ENCODE data around the gene ACSM6. TPM values are rescaled to one million over a fixed set of nuclear protein-coding genes. Genes with fewer than 3 reads are reported as not detected.
"Not testable (repeated sequence)": the region's sequence is repeated elsewhere in the genome, so short reads cannot be mapped to it uniquely, and the experiment has no call there.

The ACSM6 gene
- total and polyA plus RNA-seq, 2 donors (not counting 1 experiment from before 2014, with no cell fraction given), result not detected

DNA sequence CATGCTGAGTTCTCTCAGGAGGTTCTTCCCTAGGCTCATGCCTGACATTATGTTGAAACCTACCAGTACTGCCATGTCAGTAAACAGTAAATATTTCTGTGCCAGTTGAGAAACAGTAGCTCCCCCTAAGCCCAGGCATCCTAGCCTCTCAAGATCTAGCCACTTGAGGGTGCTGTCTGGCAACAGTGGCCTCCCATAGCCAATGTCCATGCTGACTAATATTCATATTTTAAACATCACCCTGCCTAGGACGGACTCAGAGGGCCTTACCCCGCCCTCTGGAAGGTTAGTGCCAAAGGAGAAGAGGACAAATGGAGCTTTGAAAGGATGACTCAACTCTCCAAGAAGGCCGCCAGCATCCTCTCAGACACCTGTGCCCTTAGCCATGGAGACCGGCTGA, 7.7 kb downstream of the ACSM6 start:
- H2AFZ ChIP-seq (ENCODE audit: low read length), result no peak overlapping the region
- DNase-seq (ENCODE audit: low read depth in 2 of 2), result peak; percentile 34 to 56
- no peak overlapping the region for H3K4me2 ChIP-seq (ENCODE audit: extremely low read depth, insufficient read depth, low read length)
- no peaks in the 10 kb centered on the region for H3K4me1 ChIP-seq (ENCODE audit: control insufficient read depth, extremely low read depth, insufficient read depth, low read length)
- TF ChIP-seq EZH2 (IDR thresholded peaks at IDR 0.05; ENCODE audit: low read length, missing control alignments), result no peak
- TF ChIP-seq, protein P1, sequence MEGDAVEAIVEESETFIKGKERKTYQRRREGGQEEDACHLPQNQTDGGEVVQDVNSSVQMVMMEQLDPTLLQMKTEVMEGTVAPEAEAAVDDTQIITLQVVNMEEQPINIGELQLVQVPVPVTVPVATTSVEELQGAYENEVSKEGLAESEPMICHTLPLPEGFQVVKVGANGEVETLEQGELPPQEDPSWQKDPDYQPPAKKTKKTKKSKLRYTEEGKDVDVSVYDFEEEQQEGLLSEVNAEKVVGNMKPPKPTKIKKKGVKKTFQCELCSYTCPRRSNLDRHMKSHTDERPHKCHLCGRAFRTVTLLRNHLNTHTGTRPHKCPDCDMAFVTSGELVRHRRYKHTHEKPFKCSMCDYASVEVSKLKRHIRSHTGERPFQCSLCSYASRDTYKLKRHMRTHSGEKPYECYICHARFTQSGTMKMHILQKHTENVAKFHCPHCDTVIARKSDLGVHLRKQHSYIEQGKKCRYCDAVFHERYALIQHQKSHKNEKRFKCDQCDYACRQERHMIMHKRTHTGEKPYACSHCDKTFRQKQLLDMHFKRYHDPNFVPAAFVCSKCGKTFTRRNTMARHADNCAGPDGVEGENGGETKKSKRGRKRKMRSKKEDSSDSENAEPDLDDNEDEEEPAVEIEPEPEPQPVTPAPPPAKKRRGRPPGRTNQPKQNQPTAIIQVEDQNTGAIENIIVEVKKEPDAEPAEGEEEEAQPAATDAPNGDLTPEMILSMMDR (conservative IDR thresholded peaks at IDR 0.05 in 1 of 2, IDR thresholded peaks at IDR 0.05 in 1 of 2; ENCODE audit: low read depth in 1 of 2, low read length in 2 of 2), result peak; percentile 42 to 47
- H3K27me3 ChIP-seq (ENCODE audit: control insufficient read depth, insufficient read depth, low read length), result no peaks in the 10 kb centered on the region
- no peak overlapping the region for H3K4me3 ChIP-seq (replicated peaks in 1 of 4; ENCODE audit: control extremely low read depth in 1 of 4, insufficient read depth in 1 of 4, low read depth in 3 of 4, low read length in 4 of 4)
- H3K27ac ChIP-seq (ENCODE audit: insufficient read depth, low read length), result no peak overlapping the region
- H3K79me2 ChIP-seq (ENCODE audit: control insufficient read depth, insufficient read depth, low read length), result no peaks in the 10 kb centered on the region
- H4K20me1 ChIP-seq (ENCODE audit: control insufficient read depth, extremely low read depth, insufficient read depth, low read length), result no peaks in the 10 kb centered on the region
- no peaks in the 10 kb centered on the region for H3K36me3 ChIP-seq (ENCODE audit: control insufficient read depth, insufficient read depth, low read length)
- no peaks in the 10 kb centered on the region for H3K9me3 ChIP-seq (ENCODE audit: control insufficient read depth, insufficient read depth, low read depth, low read length)
- H3K9ac ChIP-seq (ENCODE audit: insufficient read depth, low read length), result no peak overlapping the region

DNA sequence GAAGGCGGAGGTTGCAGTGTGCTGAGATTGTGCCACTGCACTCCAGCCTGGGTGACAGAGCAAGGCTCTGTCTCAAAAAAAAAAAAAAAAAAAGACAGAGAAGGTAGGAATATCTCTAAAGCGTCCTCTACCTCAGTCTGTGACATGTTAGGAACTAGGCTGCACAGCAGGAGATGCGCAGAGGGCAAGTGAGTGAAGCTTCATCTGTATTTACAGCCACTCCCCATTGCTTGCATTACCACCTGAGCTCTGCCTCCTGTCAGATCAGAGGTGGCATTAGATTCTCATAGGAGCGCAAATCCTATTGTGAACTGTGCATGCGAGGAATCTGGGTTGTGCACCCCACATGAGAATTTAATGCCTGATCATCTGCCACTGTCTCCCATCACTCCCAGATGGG, 8.8 kb downstream of the ACSM6 start:
- not testable (repeated sequence) for H3K4me3 ChIP-seq (replicated peaks in 1 of 4; ENCODE audit: control extremely low read depth in 1 of 4, insufficient read depth in 1 of 4, low read depth in 3 of 4, low read length in 4 of 4); H4K20me1 ChIP-seq (ENCODE audit: control insufficient read depth, extremely low read depth, insufficient read depth, low read length); H3K4me2 ChIP-seq (ENCODE audit: extremely low read depth, insufficient read depth, low read length); H3K9me3 ChIP-seq (ENCODE audit: control insufficient read depth, insufficient read depth, low read depth, low read length); DNase-seq (ENCODE audit: low read depth in 2 of 2); H3K27me3 ChIP-seq (ENCODE audit: control insufficient read depth, insufficient read depth, low read length); H3K27ac ChIP-seq (ENCODE audit: insufficient read depth, low read length); H3K79me2 ChIP-seq (ENCODE audit: control insufficient read depth, insufficient read depth, low read length); H3K9ac ChIP-seq (ENCODE audit: insufficient read depth, low read length); H2AFZ ChIP-seq (ENCODE audit: low read length); H3K4me1 ChIP-seq (ENCODE audit: control insufficient read depth, extremely low read depth, insufficient read depth, low read length); H3K36me3 ChIP-seq (ENCODE audit: control insufficient read depth, insufficient read depth, low read length)

DNA sequence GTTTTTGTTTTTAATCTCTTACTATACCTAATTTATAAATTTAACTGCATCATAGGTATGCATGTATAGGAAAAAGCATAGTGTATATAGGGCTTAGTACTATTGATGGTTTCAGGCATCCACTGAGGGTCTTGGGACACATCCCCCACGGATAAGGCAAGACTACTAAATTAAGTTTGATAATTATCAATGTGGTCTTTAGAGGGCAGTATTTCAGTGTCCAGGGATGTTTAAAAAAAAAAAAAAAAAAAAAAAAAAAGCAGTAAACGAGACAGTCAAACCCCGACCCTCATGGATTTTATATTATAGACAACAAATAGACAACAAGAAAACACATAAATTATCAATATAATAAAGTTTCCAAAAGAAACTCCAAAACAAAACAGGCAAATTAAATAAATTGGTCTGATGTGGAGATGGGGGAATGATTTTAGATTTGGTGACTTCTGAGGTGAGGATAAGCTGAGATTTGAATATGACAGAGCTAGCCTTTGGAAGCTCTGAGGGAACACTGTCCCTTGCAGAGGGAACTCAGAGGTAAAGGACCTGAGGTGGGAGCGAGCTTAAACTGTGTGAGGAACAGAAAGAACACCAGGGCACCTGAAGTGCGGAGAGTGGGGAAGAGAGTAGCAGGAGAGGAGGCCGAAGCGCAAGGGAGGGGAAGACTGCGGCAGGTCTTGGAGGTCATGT, 14.8 kb downstream of the ACSM6 start:
- H4K20me1 ChIP-seq (ENCODE audit: control insufficient read depth, extremely low read depth, insufficient read depth, low read length), result no peaks in the 10 kb centered on the region
- H3K9ac ChIP-seq (ENCODE audit: insufficient read depth, low read length), result no peak overlapping the region
- H3K4me2 ChIP-seq (ENCODE audit: extremely low read depth, insufficient read depth, low read length), result peak overlapping the region; percentile 23
- H3K27ac ChIP-seq (ENCODE audit: insufficient read depth, low read length), result no peak overlapping the region
- peak in 1 of 2 donors; percentile 25 for DNase-seq (ENCODE audit: low read depth in 2 of 2)
- no peaks in the 10 kb centered on the region for H3K79me2 ChIP-seq (ENCODE audit: control insufficient read depth, insufficient read depth, low read length)
- no peaks in the 10 kb centered on the region for H3K9me3 ChIP-seq (ENCODE audit: control insufficient read depth, insufficient read depth, low read depth, low read length)
- H3K36me3 ChIP-seq (ENCODE audit: control insufficient read depth, insufficient read depth, low read length), result no peaks in the 10 kb centered on the region
- peak overlapping the region; percentile 19 for H2AFZ ChIP-seq (ENCODE audit: low read length)
- H3K27me3 ChIP-seq (ENCODE audit: control insufficient read depth, insufficient read depth, low read length), result no peaks in the 10 kb centered on the region
- H3K4me1 ChIP-seq (ENCODE audit: control insufficient read depth, extremely low read depth, insufficient read depth, low read length), result peaks cover 3% of the 10 kb centered on the region
- no peak for TF ChIP-seq EZH2 (IDR thresholded peaks at IDR 0.05; ENCODE audit: low read length, missing control alignments)
- TF ChIP-seq, protein P1 (conservative IDR thresholded peaks at IDR 0.05 in 1 of 2, IDR thresholded peaks at IDR 0.05 in 1 of 2; ENCODE audit: low read depth in 1 of 2, low read length in 2 of 2), result peak; percentile 12 to 24
- no peak overlapping the region for H3K4me3 ChIP-seq (replicated peaks in 1 of 4; ENCODE audit: control extremely low read depth in 1 of 4, insufficient read depth in 1 of 4, low read depth in 3 of 4, low read length in 4 of 4)
